Stomach (tissue), 4 donors: ENCODE measurements around the gene MRFAP1L1.
"Not testable (repeated sequence)": the region's sequence is repeated elsewhere in the genome, so short reads cannot be mapped to it uniquely, and the experiment has no call there.

Source experiments
- CTCF ChIP-seq, 7 experiments: fragments of 450-650 bp in 4 of 7; fragments of 200-600 bp in 3 of 7; sonication (generic) in 3 of 7; IDR thresholded peaks; one replicate each; pipeline ENCODE4 v1.5.1; 2016 to 2019; ENCODE audit warnings: antibody characterized with exemption in 7 of 7, control low read depth in 2 of 7, mild to moderate bottlenecking in 1 of 7
- POLR2A ChIP-seq, 4 donors: fragments of 450-650 bp; IDR thresholded peaks; one replicate each; pipeline ENCODE4 v1.6.1; 2016; ENCODE audit warnings: antibody characterized with exemption in 4 of 4, control low read depth in 2 of 4, mild to moderate bottlenecking in 1 of 4, moderate library complexity in 1 of 4

DNA sequence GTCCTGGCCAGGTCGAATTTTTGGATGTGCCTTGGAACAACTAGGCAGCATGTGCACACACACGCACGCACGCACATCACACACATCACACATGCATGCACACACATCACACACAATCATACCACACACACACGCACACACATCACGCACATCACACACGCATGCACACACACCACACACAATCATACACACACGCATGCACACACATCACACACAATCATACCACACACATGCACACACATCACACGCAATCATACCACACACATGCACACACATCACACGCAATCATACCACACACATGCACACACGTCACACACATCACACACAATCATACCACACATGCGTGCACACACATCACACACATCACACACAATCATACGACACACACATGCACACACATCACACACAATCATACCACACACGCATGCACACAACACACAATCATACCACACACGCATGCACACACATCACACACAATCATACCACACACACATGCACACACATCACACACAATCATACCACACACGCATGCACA is 15.8 kb upstream of the MRFAP1L1 start:
- not testable (repeated sequence) for TF ChIP-seq CTCF, POLR2A (IDR thresholded peaks at IDR 0.05)
